Transverse colon (tissue), 4 donors: ENCODE measurements around the gene CFAP46. TPM values are rescaled to one million over a fixed set of nuclear protein-coding genes. Genes with fewer than 3 reads are reported as not detected.
A peak's percentile ranks its signal among the peaks of the same experiment; 100 is the strongest.

ENCODE experiments used
- DNase-seq: peaks from one replicate; pipeline ENCODE4 v3.0.0-alpha.2; 2019
- H3K27ac ChIP-seq, 4 donors: fragments of 200-600 bp; sonication (generic); 2 replicates each; pipeline ENCODE4 v1.5.1; 2016 to 2018; ENCODE audit warnings: inconsistent platforms in 4 of 4
- H3K27me3 ChIP-seq: fragments of 200-600 bp; sonication (generic); 2 replicates; pipeline ENCODE4 v1.5.1; 2017; ENCODE audit warnings: inconsistent platforms
- H3K36me3 ChIP-seq, 4 donors: fragments of 200-600 bp; sonication (generic); 2 replicates each; pipeline ENCODE4 v1.5.1; 2017 to 2019; ENCODE audit warnings: inconsistent platforms in 4 of 4
- H3K4me1 ChIP-seq, 4 donors: fragments of 200-600 bp; sonication (generic); 2 replicates each; pipeline ENCODE4 v1.5.1; 2017 to 2020; ENCODE audit warnings: inconsistent platforms in 4 of 4
- H3K4me3 ChIP-seq, 4 donors: fragments of 200-600 bp; sonication (generic); 1 replicate in 1 of 4; 2 replicates in 3 of 4; pipeline versions ENCODE4 v1.5.1 to v1.6.1; 2017 to 2019; ENCODE audit warnings: inconsistent platforms in 4 of 4
- H3K9me3 ChIP-seq, 2 donors: fragments of 200-600 bp; sonication (generic); 2 replicates each; pipeline ENCODE4 v1.5.1; 2017 to 2019; ENCODE audit warnings: inconsistent platforms in 2 of 2
- CTCF ChIP-seq, 5 experiments: fragments of 200-600 bp in 3 of 5; fragments of 450-650 bp in 2 of 5; sonication (generic) in 3 of 5; IDR thresholded peaks; 1 replicate in 2 of 5; 2 replicates in 3 of 5; pipeline ENCODE4 v1.5.1; 2016 to 2017; ENCODE audit warnings: antibody characterized with exemption in 5 of 5, inconsistent platforms in 3 of 5, mild to moderate bottlenecking in 2 of 5, moderate library complexity in 1 of 5
- EP300 ChIP-seq: sonication (generic); formaldehyde crosslinking; IDR thresholded peaks from one replicate; pipeline ENCODE4 v1.6.1; 2017; ENCODE audit warnings: antibody characterized with exemption, low read depth
- POLR2A ChIP-seq: fragments of 450-650 bp; IDR thresholded peaks from one replicate; pipeline ENCODE4 v1.6.1; 2016; ENCODE audit warnings: antibody characterized with exemption, mild to moderate bottlenecking, moderate library complexity
- POLR2AphosphoS5 ChIP-seq, 3 donors: sonication (generic); formaldehyde crosslinking; IDR thresholded peaks; one replicate each; pipeline ENCODE4 v1.6.1; 2016; ENCODE audit warnings: antibody characterized with exemption in 3 of 3
- WGBS, 2 donors: methylation state at CpG; one replicate each; pipeline ENCODE4 v1.1.5; 2018; ENCODE audit warnings: low coverage in 1 of 2; 5-methylcytosine and 5-hydroxymethylcytosine counted together
- in situ Hi-C, 4 donors: fragments of 200-750 bp; cut with MboI; loops; one replicate each; pipeline versions ENCODE4 v1.15.0 to v1.15.1; 2017; ENCODE audit warnings: low sequenced_read_pairs in 3 of 4, low pct_ligation_motif_present in 1 of 4, low pct_unique_long_range_greater_than_20kb in 1 of 4
- intact Hi-C: fragments of 100-400 bp; cut with DNase I; formaldehyde crosslinking; loops from one replicate; pipeline ENCODE4 v1.15.1; 2023; ENCODE audit warnings: low total_unique reads
- total RNA-seq, 4 donors: library from RNA; depleted of rRNA; stranded (reverse); fragments of >200 nt; gene quantifications; one replicate each; pipeline ENCODE4 v1.1.0, GENCODE V29; 2016

Gene CFAP46
- total RNA-seq, 4 donors from 2014 or later = not detected

GRCh38 chr10:132789659-132790148 is 152.7 kb downstream of the CFAP46 start:
- Histone ChIP-seq H3K4me3 (no peak overlapping the region), H3K27ac (no peak overlapping the region), H3K4me1 (peaks cover 16 to 37% (median 30%) of the 10 kb centered on the region in 4 donors), H3K9me3 (no peaks in the 10 kb centered on the region), H3K27me3 (peaks cover 78% of the 10 kb centered on the region), H3K36me3 (no peaks in the 10 kb centered on the region)
- WGBS, 2 donors = 71% methylated on average over 15 of the region's 15 CpGs; no CpG with 5 or more reads in 1 of the 2 donors
- intact Hi-C loops = loop anchor here (10.0 kb wide), 1 partner anchor 135 kb away; no protein-coding TSS in a partner anchor
- TF ChIP-seq EP300 (no peak), CTCF (IDR thresholded peaks at IDR 0.05) (no peak), POLR2AphosphoS5 (IDR thresholded peaks at IDR 0.05) (no peak), POLR2A (no peak)
- in situ Hi-C loops = no loop called here
- DNase-seq = no peak

- H3K36me3 ChIP-seq = peaks cover 0 to under 1% (median 0%) of the 10 kb centered on the region in 4 donors
- no peak for TF ChIP-seq CTCF (IDR thresholded peaks at IDR 0.05)
- TF ChIP-seq POLR2A = no peak
- TF ChIP-seq EP300 = no peak
- no peak for TF ChIP-seq POLR2AphosphoS5 (IDR thresholded peaks at IDR 0.05)
- intact Hi-C loops (loop anchor here (10.0 kb wide), 1 partner anchor 134 kb away; no protein-coding TSS in a partner anchor), in situ Hi-C loops (no loop called here)
- peaks cover 82% of the 10 kb centered on the region for H3K27me3 ChIP-seq
- peaks cover 16 to 39% (median 32%) of the 10 kb centered on the region in 4 donors for H3K4me1 ChIP-seq
- no peaks in the 10 kb centered on the region for H3K9me3 ChIP-seq
- no peak for DNase-seq
- H3K4me3 ChIP-seq = no peak overlapping the region
- no peak overlapping the region for H3K27ac ChIP-seq
- 10% methylated on average over 25 of the region's 30 CpGs; no CpG with 5 or more reads in 1 of the 2 donors for WGBS, 2 donors
Measured at GRCh38 chr10:132788831-132789219, 153.5 kb downstream of the CFAP46 start.

GRCh38 chr10:132788180-132788830 is 154.1 kb downstream of the CFAP46 start:
- intact Hi-C loops (loop anchor here (10.0 kb wide), 1 partner anchor 134 kb away; no protein-coding TSS in a partner anchor), in situ Hi-C loops (no loop called here)
- peak overlapping the region in 1 of 4 donors; percentile 36 for H3K4me3 ChIP-seq
- 1% methylated on average over 52 of the region's 79 CpGs; no CpG with 5 or more reads in 1 of the 2 donors for WGBS, 2 donors
- peaks cover 16 to 39% (median 32%) of the 10 kb centered on the region in 4 donors for H3K4me1 ChIP-seq
- peak; percentile 18 for DNase-seq
- peaks cover 0 to 6% (median 0%) of the 10 kb centered on the region in 4 donors for H3K36me3 ChIP-seq
- H3K9me3 ChIP-seq = no peaks in the 10 kb centered on the region
- H3K27me3 ChIP-seq = peaks cover 82% of the 10 kb centered on the region
- H3K27ac ChIP-seq = no peak overlapping the region
- TF ChIP-seq CTCF (IDR thresholded peaks at IDR 0.05) (peak in 4 of 5 experiments; percentile 14 to 29 (median 23)), EP300 (no peak)

GRCh38 chr10:132787495-132788179 is 154.7 kb downstream of the CFAP46 start:
- Histone ChIP-seq H3K4me1 (peaks cover 16 to 39% (median 32%) of the 10 kb centered on the region in 4 donors), H3K4me3 (peak overlapping the region in 2 of 4 donors; percentile 21 to 36), H3K27me3 (peaks cover 84% of the 10 kb centered on the region), H3K36me3 (peaks cover 0 to 10% (median 0%) of the 10 kb centered on the region in 4 donors), H3K9me3 (no peaks in the 10 kb centered on the region), H3K27ac (no peak overlapping the region)
- TF ChIP-seq POLR2AphosphoS5 (IDR thresholded peaks at IDR 0.05) = no peak
- TF ChIP-seq CTCF (IDR thresholded peaks at IDR 0.05) = no peak
- no peak for TF ChIP-seq POLR2A
- no peak for TF ChIP-seq EP300
- in situ Hi-C loops = no loop called here
- peak; percentile 42 for DNase-seq
- intact Hi-C loops = loop anchor here (10.0 kb wide), 1 partner anchor 133 kb away; no protein-coding TSS in a partner anchor
- 9% methylated on average over 18 of the region's 80 CpGs; no CpG with 5 or more reads in 1 of the 2 donors for WGBS, 2 donors
